Bronchial epithelial cell (primary cell): Measurements from ENCODE around the gene PIGR. TPM values are rescaled to one million over a fixed set of nuclear protein-coding genes. Genes with fewer than 3 reads are reported as not detected.
A peak's percentile ranks its signal among the peaks of the same experiment; 100 is the strongest.

Experiments
- DNase-seq: peaks from one replicate; pipeline ENCODE4 v3.0.0-alpha.2; 2010; ENCODE audit warnings: low read depth
- FAIRE-seq: peaks from 2 replicates; lab custom pipeline; 2011; peaks lifted over from hg19 to GRCh38; lab: Jason Lieb, UNC
- H3K27me3 ChIP-seq: 2 replicates; pipeline ENCODE4 v1.5.1; 2011; ENCODE audit warnings: low read length; ENCODE audit not compliant: control insufficient read depth, insufficient read depth
- H3K36me3 ChIP-seq: 2 replicates; pipeline ENCODE4 v1.5.1; 2011; ENCODE audit warnings: low read length; ENCODE audit not compliant: control insufficient read depth, insufficient read depth
- H3K4me3 ChIP-seq: 2 replicates; pipeline ENCODE4 v1.5.1; 2011; ENCODE audit warnings: mild to moderate bottlenecking, low read depth, low read length, control low read depth
- total RNA-seq: library from RNA; depleted of rRNA; stranded (reverse); fragments of >200 nt; gene quantifications from 2 replicates; pipeline ENCODE4 v1.2.1, GENCODE V29; 2014
- TF ChIP-seq, protein P1 (sequence below): IDR thresholded peaks from 2 replicates; pipeline ENCODE4 v1.5.1; 2011; ENCODE audit warnings: mild to moderate bottlenecking, moderate library complexity, low read length, control low read depth, inconsistent platforms; ENCODE audit not compliant: insufficient read depth, severe bottlenecking

PIGR gene
- total RNA-seq, 1 donor from 2014 or later, result under 0.01 TPM

DNA sequence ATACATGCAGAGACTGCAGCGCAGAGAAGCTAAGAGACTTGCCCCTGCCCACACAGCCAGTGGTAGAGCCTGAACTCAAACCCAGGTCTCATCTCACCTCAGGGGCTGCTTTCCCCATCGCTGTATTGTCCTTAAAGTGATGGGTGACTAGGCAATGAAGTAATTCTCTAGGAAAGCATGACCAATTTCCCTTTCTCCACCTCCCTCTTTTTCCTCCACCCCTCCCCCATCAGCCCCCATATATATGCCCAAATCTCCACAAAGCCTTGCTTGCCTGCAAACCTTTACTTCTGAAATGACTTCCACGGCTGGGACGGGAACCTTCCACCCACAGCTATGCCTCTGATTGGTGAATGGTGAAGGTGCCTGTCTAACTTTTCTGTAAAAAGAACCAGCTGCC is 49.1 kb downstream of the PIGR start, which contains the start of gene IL24:
Gene IL24 (plus strand): TSS at position 269 of the 400 bp plus-strand sequence. CDS start 390 bp downstream, outside the sequence.
- no peaks in the 10 kb centered on the region for H3K27me3 ChIP-seq
- H3K4me3 ChIP-seq, result no peak within 1 kb of the TSS
- TF ChIP-seq, protein P1, sequence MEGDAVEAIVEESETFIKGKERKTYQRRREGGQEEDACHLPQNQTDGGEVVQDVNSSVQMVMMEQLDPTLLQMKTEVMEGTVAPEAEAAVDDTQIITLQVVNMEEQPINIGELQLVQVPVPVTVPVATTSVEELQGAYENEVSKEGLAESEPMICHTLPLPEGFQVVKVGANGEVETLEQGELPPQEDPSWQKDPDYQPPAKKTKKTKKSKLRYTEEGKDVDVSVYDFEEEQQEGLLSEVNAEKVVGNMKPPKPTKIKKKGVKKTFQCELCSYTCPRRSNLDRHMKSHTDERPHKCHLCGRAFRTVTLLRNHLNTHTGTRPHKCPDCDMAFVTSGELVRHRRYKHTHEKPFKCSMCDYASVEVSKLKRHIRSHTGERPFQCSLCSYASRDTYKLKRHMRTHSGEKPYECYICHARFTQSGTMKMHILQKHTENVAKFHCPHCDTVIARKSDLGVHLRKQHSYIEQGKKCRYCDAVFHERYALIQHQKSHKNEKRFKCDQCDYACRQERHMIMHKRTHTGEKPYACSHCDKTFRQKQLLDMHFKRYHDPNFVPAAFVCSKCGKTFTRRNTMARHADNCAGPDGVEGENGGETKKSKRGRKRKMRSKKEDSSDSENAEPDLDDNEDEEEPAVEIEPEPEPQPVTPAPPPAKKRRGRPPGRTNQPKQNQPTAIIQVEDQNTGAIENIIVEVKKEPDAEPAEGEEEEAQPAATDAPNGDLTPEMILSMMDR, result no peak
- FAIRE-seq (no peak), DNase-seq (peak; percentile 61)
- H3K36me3 ChIP-seq, result no peaks in the 10 kb centered on the region

DNA sequence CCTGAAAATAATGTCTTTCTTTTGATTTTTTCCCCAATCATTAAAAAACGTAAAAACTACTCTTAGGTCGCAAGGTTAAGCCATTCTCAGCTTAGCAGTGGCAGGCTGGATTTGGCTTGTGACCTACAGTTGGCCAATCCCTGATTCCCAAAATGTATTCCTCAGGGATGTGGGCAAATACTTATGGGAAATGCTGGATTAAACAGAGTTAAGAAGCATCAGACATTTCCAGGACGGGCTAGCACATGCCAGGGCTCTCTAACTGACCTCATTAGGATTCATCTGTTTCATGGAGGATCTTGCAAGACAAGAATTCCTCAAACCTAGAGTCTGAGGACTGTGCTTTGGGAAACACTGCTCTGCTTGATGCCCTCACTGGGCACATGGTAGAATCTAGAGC is 50.0 kb downstream of the PIGR start:
- no peaks in the 10 kb centered on the region for H3K27me3 ChIP-seq
- H3K36me3 ChIP-seq, result no peaks in the 10 kb centered on the region
- TF ChIP-seq, protein P1, result no peak
- FAIRE-seq, result no peak
- no peak overlapping the region for H3K4me3 ChIP-seq
- peak; percentile 83 for DNase-seq

DNA sequence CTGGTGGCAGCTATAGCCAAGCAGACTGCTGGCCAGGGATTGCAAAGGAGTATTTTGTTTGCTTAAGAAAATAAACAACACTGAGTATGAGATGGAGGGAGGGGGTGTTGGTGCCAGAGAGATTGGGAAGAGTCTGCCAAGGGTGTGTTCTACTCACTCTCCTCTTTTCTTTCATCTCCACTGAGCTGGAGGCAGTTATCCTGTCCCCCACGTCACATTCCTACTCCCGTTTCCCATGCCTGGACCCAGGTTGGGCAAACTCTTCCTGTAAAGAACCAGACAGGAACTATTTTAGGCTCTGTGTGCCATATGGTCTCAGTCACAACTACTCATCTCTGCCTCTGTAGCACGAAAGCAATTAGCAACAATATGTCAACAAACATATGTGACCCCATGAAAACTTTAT is 50.4 kb downstream of the PIGR start:
- FAIRE-seq (no peak), DNase-seq (peak; percentile 91)
- TF ChIP-seq, protein P1, result no peak
- Histone ChIP-seq H3K4me3 (no peak overlapping the region), H3K27me3 (no peaks in the 10 kb centered on the region), H3K36me3 (no peaks in the 10 kb centered on the region)

DNA sequence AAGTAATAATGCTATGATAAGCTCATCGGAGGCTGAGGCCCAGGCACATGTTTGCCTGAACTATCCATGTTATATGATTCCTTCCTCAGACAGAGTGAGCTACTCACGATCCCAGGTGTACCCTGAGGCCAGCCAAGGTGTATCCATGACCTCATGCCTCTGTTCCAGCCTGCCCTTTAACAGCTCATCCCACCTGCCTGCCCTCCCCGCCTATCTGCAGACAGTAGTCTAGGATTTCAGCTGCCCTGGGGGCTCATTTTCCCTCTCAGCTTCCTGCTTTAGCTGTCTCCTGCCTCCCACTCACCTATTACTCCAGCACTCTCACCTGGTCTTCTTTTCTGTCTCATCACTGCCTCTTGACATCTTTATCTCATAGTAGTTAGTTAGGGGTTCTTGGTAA is 50.9 kb downstream of the PIGR start:
- TF ChIP-seq, protein P1, result no peak
- FAIRE-seq, result peak; percentile 88
- H3K27me3 ChIP-seq, result no peaks in the 10 kb centered on the region
- no peaks in the 10 kb centered on the region for H3K36me3 ChIP-seq
- DNase-seq, result peak; percentile 100
- H3K4me3 ChIP-seq, result no peak overlapping the region

DNA sequence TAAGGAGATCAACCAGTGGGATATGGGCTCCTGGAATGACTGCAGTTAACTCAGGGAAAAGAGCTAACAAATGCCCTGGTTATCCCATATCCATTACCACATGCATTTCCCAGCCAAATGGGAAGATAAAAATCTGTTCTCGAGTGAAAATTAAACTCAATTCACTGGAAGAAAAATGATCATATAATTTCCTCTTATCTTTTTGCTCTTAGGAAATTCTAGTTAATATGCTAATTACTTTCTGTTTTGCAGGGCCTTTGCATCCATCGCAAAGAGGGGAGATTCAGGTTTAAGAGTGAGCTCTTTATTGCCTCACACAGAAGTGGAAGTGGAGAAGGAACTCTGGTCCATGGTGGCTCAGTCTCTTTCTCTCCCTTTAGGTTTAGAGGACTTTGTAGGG is 52.9 kb downstream of the PIGR start:
- FAIRE-seq, result no peak
- TF ChIP-seq, protein P1, result no peak
- no peaks in the 10 kb centered on the region for H3K27me3 ChIP-seq
- no peak overlapping the region for H3K4me3 ChIP-seq
- H3K36me3 ChIP-seq, result no peaks in the 10 kb centered on the region
- no peak for DNase-seq

DNA sequence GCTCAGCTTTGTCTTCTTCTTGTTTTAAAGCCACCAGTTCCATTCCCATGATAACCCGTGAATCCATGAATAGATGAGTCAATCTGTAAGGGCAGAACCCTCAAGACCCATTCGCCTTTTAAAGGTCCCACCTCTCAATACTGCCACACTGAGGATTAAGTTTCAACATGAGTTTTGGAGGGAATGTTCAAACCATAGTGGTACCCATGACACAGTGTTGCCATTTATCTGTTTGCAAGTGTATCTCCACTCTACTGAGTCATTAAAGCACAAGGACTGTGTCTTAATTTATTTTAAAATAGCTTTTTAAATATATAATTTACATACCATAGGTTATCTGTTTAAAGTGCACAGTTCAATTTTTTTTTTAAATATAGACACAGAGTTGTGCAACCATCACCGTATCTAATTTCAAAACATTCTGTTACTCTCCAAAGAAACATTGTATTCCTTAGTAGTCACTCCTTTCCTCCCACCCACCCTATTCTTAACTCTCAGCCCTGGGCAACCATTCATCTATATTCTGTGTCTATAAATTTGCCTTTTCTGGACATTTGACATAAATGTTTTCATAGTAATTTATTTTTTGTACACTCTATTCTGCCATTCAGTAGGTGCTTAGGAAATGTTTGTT is 53.8 kb downstream of the PIGR start:
- FAIRE-seq (no peak), DNase-seq (peak; percentile 87)
- no peaks in the 10 kb centered on the region for H3K27me3 ChIP-seq

More for the DNA sequence above, 53.8 kb downstream of the PIGR start:
- H3K36me3 ChIP-seq, result no peaks in the 10 kb centered on the region
- TF ChIP-seq, protein P1, result no peak
- no peak overlapping the region for H3K4me3 ChIP-seq
